HG02938 (cell line): ENCODE measurements around the gene YEATS2.
"Not testable (repeated sequence)": the region's sequence is repeated elsewhere in the genome, so short reads cannot be mapped to it uniquely, and the experiment has no call there.

Experiments used
- ATAC-seq: cut with Tn5 transposase; IDR thresholded peaks from one replicate; pipeline ENCODE4 v1.9.1; 2021; ENCODE audit warnings: mild to moderate bottlenecking, moderate library complexity; ENCODE audit not compliant: unreplicated experiment

The YEATS2 gene

GRCh38 chr3:183697610-183698317, at the start of gene YEATS2:
YEATS2 (plus strand) TSS chr3:183697797; CDS start chr3:183715163, 17,366 bp downstream.
- ATAC-seq: peak; percentile 69

GRCh38 chr3:183650554-183650953, 47.0 kb upstream of the YEATS2 start:
- ATAC-seq: no peak

- no peak for ATAC-seq
These were observed 44.2 kb upstream of the YEATS2 start for GRCh38 chr3:183653209-183654064.

GRCh38 chr3:183654727-183655126, 42.9 kb upstream of the YEATS2 start:
- no peak for ATAC-seq

- no peak for ATAC-seq
These were observed 35.5 kb upstream of the YEATS2 start for GRCh38 chr3:183662099-183662498.

GRCh38 chr3:183664913-183665381, 32.6 kb upstream of the YEATS2 start:
- no peak for ATAC-seq

GRCh38 chr3:183680061-183680460, 17.5 kb upstream of the YEATS2 start:
- no peak for ATAC-seq

- no peak for ATAC-seq
These were observed 9.9 kb upstream of the YEATS2 start for GRCh38 chr3:183687705-183688104.

- no peak for ATAC-seq
These were observed 8.7 kb upstream of the YEATS2 start for GRCh38 chr3:183688874-183689273.

GRCh38 chr3:183689621-183690020, 8.0 kb upstream of the YEATS2 start:
- ATAC-seq: not testable (repeated sequence)

GRCh38 chr3:183690402-183690995, 7.1 kb upstream of the YEATS2 start:
- ATAC-seq: no peak

GRCh38 chr3:183692436-183692835, 5.2 kb upstream of the YEATS2 start:
- no peak for ATAC-seq

GRCh38 chr3:183695569-183696364, 1.8 kb upstream of the YEATS2 start:
- no peak for ATAC-seq

- no peak for ATAC-seq
These were observed 431 bp upstream of the YEATS2 start for GRCh38 chr3:183697123-183697609.

- ATAC-seq: peak; percentile 40
These were observed 738 bp downstream of the YEATS2 start for GRCh38 chr3:183698318-183698751.

- ATAC-seq: no peak
These were observed 1.2 kb downstream of the YEATS2 start for GRCh38 chr3:183698756-183699155.

- no peak for ATAC-seq
These were observed 1.8 kb downstream of the YEATS2 start for GRCh38 chr3:183699238-183699947.

- ATAC-seq: no peak
These were observed 4.1 kb downstream of the YEATS2 start for GRCh38 chr3:183701744-183702143.

GRCh38 chr3:183703892-183704291, 6.3 kb downstream of the YEATS2 start:
- ATAC-seq: not testable (repeated sequence)

- ATAC-seq: no peak
These were observed 12.6 kb downstream of the YEATS2 start for GRCh38 chr3:183710231-183710630.
